ENCODE measurements around the gene PCOLCE2.

Gene PCOLCE2

DNA sequence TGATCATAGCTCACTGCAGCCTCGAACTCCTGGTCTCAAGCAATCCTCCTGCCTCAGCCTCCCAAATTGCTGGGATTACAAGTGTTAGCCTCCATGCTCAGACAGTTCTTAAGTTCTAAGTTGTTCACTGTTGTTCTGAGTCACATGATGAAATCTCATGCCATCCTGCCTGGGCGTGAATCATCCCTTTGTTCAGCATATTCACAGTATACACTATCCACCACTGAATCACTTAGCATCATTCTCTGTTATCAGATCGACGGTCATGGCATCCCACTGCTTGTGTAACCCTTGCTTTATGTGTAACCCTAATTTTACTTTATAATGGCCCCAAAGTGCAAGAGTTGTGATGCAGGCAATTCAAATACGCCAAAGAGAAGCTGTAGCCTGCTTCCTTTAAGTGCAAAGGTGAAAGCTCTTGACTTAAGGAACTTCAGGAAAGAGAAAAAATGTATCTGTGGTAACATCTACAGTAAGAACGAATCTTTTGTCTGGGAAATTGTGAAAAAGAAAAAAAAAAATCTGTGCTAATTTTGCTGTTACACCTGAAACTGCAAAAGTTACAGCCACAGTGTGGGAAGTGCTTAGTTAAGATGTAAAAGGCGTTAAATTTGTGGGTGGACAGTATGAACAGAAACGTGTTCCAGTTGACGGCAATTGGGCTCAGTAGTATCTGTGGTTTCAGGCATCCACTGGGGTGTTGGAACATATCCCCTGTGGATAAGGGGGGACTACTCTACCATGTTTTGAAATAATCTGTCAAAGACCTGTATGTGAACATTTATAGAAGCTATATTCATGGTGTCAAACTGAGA, 80.6 kb downstream of the PCOLCE2 start:
- DNase-seq, result no peak

GRCh38 chr3:142802891-142803290, 86.0 kb downstream of the PCOLCE2 start:
- DNase-seq, result no peak

DNA sequence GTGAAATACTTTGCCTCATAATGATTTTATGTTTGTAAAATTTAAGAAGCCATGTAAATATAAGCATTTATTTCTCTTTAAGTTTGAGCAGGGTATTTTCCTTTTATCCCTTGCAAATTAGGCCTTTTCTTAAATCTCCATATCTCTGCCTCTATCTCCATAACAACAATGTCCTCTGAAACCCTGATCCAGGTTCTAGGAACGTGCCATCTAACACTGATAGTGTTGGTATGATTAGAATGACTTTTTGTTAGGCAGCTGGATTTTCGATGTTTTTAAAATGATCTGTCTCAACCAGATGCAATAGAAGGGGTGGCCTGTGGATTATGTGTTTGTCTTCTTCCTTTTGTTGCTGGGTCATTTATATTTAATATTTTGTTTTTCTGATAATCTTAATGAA, 87.1 kb downstream of the PCOLCE2 start:
- no peak for DNase-seq

GRCh38 chr3:142796823-142797222, 92.1 kb downstream of the PCOLCE2 start:
- DNase-seq, result no peak

- DNase-seq, result no peak
Measured at GRCh38 chr3:142795332-142795731, 93.6 kb downstream of the PCOLCE2 start.

- no peak for DNase-seq
Measured at GRCh38 chr3:142794508-142794907, 94.4 kb downstream of the PCOLCE2 start.

DNA sequence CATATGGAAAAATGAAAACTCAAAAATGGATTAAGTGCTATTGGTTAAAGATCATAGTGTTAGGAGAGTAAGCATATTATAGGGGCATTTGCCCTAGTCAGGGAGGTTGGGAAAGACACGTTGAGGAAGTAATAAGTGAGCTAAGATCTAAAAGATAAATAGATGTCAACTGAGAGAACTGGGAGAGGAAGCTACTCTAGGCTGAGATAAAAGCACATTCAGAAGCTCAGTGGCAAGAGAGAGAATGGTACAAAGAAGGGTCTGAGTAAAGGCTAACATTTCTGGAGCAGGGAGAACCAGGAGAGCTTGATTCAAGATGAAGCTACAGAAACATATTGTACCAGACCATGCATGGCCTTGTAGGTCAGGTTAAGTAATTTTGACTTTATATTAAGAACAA, 101.2 kb downstream of the PCOLCE2 start:
- DNase-seq, result no peak

- no peak for DNase-seq
Measured at GRCh38 chr3:142785996-142786395, 102.9 kb downstream of the PCOLCE2 start.

GRCh38 chr3:142784228-142784627, 104.7 kb downstream of the PCOLCE2 start:
- DNase-seq, result no peak

DNA sequence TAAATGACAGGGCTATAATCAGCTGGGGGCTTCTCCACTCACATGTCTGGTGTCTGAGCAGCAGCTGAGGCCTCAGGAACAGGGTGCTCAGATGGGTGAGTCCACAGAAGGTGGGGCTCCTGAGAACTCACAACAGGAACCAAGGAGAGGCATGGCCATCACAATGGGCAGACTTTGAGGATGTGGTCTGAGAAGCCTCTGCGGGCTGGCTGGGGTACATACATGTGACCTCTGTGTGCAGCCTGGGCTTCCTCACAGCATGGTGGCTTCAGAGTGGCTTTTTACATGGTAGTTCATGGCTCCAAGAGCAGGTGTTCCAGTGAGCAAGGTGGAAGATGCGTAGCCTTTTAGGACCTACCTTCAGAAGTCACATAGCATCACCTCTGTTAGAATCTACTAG, 106.3 kb downstream of the PCOLCE2 start:
- DNase-seq, result no peak

DNA sequence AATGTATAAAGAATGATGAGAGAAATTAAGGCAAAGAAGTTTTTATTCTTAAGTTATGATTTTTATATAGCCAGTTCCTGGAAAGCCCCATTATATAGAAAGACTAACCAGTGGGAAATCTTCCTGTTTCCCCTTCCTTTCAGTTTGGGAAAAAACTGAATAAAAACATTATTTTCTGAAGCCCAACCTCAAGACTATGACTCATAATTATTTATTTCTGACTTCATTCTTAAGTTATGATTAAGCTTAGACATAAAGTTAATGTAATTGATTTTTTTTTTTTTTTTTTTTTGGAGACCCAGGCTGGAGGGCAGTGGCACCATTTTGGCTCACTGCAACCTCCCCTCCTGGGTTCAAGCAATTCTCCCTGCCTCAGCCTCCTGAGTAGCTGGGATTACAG, 109.3 kb downstream of the PCOLCE2 start:
- DNase-seq, result no peak

DNA sequence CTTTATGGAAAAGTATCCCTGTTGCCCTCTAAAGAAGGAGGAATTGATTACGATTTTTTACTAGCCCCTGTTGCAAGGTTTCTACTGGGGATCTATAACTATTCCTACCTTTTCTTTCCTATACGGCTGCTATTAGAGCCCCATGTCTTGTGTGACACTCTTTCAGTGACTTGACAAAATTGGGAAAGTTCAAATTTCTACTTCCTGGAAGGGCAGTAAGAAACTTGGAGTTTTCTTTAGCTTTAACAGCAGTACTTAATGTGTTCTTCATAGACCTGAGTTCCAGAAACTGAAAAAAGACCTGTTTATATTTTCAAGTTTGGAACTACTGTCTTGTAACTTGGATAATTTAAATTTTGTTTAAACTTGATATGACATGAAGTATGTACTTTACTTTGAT, 110.3 kb downstream of the PCOLCE2 start:
- DNase-seq, result no peak

DNA sequence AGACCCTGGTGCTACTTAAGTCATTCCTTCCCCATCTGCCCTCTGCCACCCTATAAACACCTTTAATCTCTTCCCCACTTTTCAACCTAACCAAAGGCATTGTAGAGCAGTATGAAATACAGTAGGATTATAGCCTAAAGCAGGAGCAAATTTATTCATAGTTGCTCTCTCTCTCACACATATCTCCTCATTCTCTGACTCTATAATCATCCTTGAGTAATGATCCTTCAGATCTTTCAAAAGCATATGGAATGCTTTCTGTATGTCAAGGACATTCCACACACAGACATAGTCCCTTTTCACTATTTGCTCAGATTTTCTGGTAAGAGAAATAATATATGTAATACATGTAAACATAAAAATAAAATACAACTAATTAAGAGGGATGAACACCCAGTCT, 111.0 kb downstream of the PCOLCE2 start:
- no peak for DNase-seq

- DNase-seq, result no peak
Measured at GRCh38 chr3:142768338-142768737, 120.5 kb downstream of the PCOLCE2 start.

All from activated naive CD4-positive, alpha-beta T cell (primary cell).